PFSK-1 (cell line): Measurements from ENCODE around the gene LRTM1.

Experiments
- POLR2AphosphoS5 ChIP-seq: IDR thresholded peaks from 2 replicates; pipeline ENCODE4 v1.6.1; 2012; ENCODE audit warnings: low read depth, mild to moderate bottlenecking, control low read depth, low read length, moderate library complexity
- SIN3A ChIP-seq: IDR thresholded peaks from 2 replicates; pipeline ENCODE4 v1.6.1; 2012; ENCODE audit warnings: mild to moderate bottlenecking, low read length, moderate library complexity, borderline replicate concordance; ENCODE audit not compliant: insufficient read depth
- TAF1 ChIP-seq: IDR thresholded peaks from 2 replicates; pipeline ENCODE4 v1.6.1; 2012; ENCODE audit warnings: low read length, control low read depth, borderline replicate concordance; ENCODE audit not compliant: insufficient read depth

- no peak for TF ChIP-seq TAF1
- no peak for TF ChIP-seq SIN3A
- TF ChIP-seq POLR2AphosphoS5 = no peak
Observed at GRCh38 chr3:54954022-54954421, 26.2 kb upstream of the LRTM1 start.
